ENCODE measurements around the gene PUS7.
"Not testable (repeated sequence)": the region's sequence is repeated elsewhere in the genome, so short reads cannot be mapped to it uniquely, and the experiment has no call there.

PUS7 gene

DNA sequence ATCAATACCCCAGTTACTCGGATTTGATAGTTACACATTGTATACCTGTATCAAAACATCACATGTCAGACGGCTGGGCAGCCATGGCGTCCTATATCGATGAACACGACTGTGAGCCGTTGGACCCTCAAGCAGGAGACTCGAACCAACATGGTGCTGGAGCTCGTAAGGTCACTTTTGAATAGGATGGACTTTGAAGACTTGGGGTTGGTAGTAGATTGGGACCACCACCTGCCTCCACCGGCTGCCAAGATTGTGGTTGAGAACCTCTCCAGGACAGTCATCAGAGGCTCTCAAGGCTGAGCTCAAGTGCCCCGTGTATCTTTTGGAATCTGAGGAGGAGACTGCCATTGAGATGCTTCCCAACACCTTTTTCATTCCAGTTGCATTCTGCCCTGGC lies 8.1 kb upstream of the PUS7 start:
- no peak overlapping the region for H3K27ac ChIP-seq (ENCODE audit: low read depth, low read length)
- H3K36me3 ChIP-seq (ENCODE audit: insufficient read depth, low read length) = no peaks in the 10 kb centered on the region
- peaks cover 22% of the 10 kb centered on the region for H3K79me2 ChIP-seq (ENCODE audit: control insufficient read depth, insufficient read depth, low read length, unreplicated experiment)
- H2AFZ ChIP-seq (ENCODE audit: low read length, unreplicated experiment) = no peak overlapping the region
- H3K4me1 ChIP-seq (ENCODE audit: control insufficient read depth, insufficient read depth, low read length, unreplicated experiment) = peaks cover 13% of the 10 kb centered on the region
- H3K27me3 ChIP-seq (ENCODE audit: insufficient read depth, low read length) = no peaks in the 10 kb centered on the region
- no peak overlapping the region for H3K4me3 ChIP-seq (ENCODE audit: low read depth, low read length)

DNA sequence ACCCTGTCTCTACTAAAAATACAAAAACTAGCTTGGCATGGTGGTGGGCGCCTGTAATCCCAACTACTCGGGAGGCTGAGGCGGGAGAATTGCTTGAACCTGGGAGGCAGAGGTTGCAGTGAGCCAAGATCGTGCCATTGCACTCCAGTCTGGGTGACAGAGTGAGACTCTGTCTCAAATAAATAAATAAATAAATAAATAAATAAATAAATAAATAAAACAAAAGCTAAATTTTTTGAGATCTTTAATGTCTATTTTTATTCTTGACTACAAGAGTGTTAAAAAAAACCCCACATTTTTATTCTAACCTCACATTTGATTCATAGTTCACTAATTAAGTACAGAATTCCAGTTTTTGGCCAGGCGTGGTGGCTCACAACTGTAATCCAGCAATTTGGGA lies 5.7 kb upstream of the PUS7 start:
- not testable (repeated sequence) for H3K27ac ChIP-seq (ENCODE audit: low read depth, low read length); H3K4me1 ChIP-seq (ENCODE audit: control insufficient read depth, insufficient read depth, low read length, unreplicated experiment); H3K36me3 ChIP-seq (ENCODE audit: insufficient read depth, low read length); H3K4me3 ChIP-seq (ENCODE audit: low read depth, low read length); H2AFZ ChIP-seq (ENCODE audit: low read length, unreplicated experiment); H3K27me3 ChIP-seq (ENCODE audit: insufficient read depth, low read length); H3K79me2 ChIP-seq (ENCODE audit: control insufficient read depth, insufficient read depth, low read length, unreplicated experiment)

DNA sequence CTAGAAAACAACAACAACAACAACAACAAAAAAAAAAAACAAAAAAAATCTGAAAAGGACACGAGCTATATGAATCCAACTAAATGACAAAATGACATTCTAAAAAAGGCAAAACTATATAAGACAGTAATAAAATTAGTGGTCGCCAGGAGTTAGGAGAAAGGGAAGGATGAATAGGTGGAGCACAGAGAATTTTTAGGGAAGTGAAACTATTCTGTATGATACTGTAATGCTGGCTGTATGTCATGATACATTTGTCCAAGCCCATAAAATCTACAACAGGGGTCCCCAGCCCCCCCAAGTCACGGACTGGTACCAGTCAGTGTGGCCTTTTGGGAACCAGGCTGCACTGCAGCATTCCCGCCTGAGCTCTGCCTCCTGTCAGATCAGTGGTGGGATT lies 2.8 kb upstream of the PUS7 start:
- peaks cover 14% of the 10 kb centered on the region for H3K79me2 ChIP-seq (ENCODE audit: control insufficient read depth, insufficient read depth, low read length, unreplicated experiment)
- H3K27me3 ChIP-seq (ENCODE audit: insufficient read depth, low read length) = no peaks in the 10 kb centered on the region

DNA sequence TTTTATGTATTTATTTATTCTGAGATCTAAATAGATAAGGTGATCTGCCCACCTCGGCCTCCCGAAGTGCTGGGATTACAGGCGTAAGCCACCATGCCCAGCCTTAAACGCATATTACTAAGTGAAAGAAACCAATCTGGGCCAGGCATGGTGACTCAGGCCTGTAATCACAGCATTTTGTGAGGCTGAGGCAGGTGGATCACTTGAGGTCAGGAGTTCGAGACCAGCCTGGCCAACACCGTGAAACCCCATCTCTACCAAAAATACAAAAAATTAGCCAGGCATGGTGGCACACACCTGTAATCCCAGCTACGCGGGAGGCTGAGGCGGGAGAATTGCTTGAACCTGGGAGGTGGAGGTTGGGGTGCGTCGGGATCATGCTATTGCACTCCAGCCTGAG lies 2.4 kb upstream of the PUS7 start:
- not testable (repeated sequence) for H3K36me3 ChIP-seq (ENCODE audit: insufficient read depth, low read length); H3K4me3 ChIP-seq (ENCODE audit: low read depth, low read length); H2AFZ ChIP-seq (ENCODE audit: low read length, unreplicated experiment); H3K4me1 ChIP-seq (ENCODE audit: control insufficient read depth, insufficient read depth, low read length, unreplicated experiment); H3K27me3 ChIP-seq (ENCODE audit: insufficient read depth, low read length); H3K27ac ChIP-seq (ENCODE audit: low read depth, low read length)
- H3K79me2 ChIP-seq (ENCODE audit: control insufficient read depth, insufficient read depth, low read length, unreplicated experiment) = peaks cover 18% of the 10 kb centered on the region

More for the DNA sequence above, 2.8 kb upstream of the PUS7 start:
- no peaks in the 10 kb centered on the region for H3K36me3 ChIP-seq (ENCODE audit: insufficient read depth, low read length)
- no peak overlapping the region for H3K4me3 ChIP-seq (ENCODE audit: low read depth, low read length)
- H3K27ac ChIP-seq (ENCODE audit: low read depth, low read length) = no peak overlapping the region
- H2AFZ ChIP-seq (ENCODE audit: low read length, unreplicated experiment) = no peak overlapping the region
- H3K4me1 ChIP-seq (ENCODE audit: control insufficient read depth, insufficient read depth, low read length, unreplicated experiment) = no peaks in the 10 kb centered on the region

DNA sequence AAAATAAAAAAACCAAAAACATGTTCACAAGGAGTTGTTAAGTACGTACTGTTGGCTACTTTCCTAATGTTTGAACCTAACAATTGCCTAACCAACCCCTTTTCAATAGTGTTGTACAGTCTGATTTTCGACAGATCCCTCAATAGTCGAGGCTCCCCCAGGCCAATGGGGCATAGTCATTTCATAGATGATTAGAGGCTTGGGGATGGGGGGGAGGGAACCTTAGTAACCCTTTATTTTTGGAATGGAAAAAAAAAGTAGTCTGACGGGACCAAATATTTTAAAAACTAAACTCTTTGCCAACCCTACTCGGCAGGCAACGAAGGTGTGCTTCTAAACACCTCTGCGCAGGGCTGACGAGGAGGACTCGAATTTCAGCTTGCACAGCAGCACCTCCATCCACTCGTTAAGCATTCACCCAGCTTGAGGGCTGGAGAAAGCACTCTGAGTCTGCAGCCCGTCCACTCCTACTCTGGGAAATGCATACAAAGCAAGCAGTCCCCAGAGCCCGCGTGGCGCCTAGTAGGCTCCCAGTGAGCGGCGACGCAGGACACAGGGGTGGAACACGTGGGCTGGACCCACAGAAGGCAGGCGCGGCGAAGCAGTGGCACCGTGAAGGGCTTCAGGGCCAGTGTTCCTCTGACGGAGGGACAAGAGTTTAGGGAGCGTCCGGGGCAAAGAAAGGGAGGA lies 899 bp downstream of the PUS7 start:
- no peaks in the 10 kb centered on the region for H3K27me3 ChIP-seq (ENCODE audit: insufficient read depth, low read length)
- peaks cover 44% of the 10 kb centered on the region for H3K79me2 ChIP-seq (ENCODE audit: control insufficient read depth, insufficient read depth, low read length, unreplicated experiment)
- peak overlapping the region; percentile 82 for H3K27ac ChIP-seq (ENCODE audit: low read depth, low read length)
- peaks cover 9% of the 10 kb centered on the region; the same call in 1 of the 2 replicates for H3K36me3 ChIP-seq (ENCODE audit: insufficient read depth, low read length)
- H3K4me3 ChIP-seq (ENCODE audit: low read depth, low read length) = peak overlapping the region; percentile 91
- H2AFZ ChIP-seq (ENCODE audit: low read length, unreplicated experiment) = peak overlapping the region; percentile 78
- no peaks in the 10 kb centered on the region for H3K4me1 ChIP-seq (ENCODE audit: control insufficient read depth, insufficient read depth, low read length, unreplicated experiment)

DNA sequence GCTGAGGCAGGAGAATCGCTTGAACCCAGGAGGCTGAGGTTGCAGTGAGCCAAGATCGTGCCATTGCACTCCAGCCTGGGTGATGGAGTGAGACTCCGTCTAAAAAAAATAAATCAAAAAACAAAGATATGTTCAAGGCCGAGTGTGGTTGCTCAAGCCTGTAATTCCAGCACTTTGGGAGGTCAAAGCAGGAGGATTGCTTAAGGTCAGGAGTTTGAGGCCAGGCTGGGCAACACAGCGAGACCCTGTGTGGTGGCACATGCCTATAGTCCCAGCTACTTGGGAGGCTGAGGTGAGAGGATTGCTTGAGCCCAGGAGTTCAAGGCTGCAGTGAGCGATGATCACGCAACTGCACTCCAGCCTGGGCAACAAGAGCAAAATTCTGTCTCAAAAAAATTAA lies 1.5 kb downstream of the PUS7 start:
- not testable (repeated sequence) for H3K4me1 ChIP-seq (ENCODE audit: control insufficient read depth, insufficient read depth, low read length, unreplicated experiment); H3K27ac ChIP-seq (ENCODE audit: low read depth, low read length); H3K27me3 ChIP-seq (ENCODE audit: insufficient read depth, low read length); H3K36me3 ChIP-seq (ENCODE audit: insufficient read depth, low read length); H2AFZ ChIP-seq (ENCODE audit: low read length, unreplicated experiment)
- H3K79me2 ChIP-seq (ENCODE audit: control insufficient read depth, insufficient read depth, low read length, unreplicated experiment) = peaks cover 45% of the 10 kb centered on the region
- H3K4me3 ChIP-seq (ENCODE audit: low read depth, low read length) = peak overlapping the region; percentile 91

DNA sequence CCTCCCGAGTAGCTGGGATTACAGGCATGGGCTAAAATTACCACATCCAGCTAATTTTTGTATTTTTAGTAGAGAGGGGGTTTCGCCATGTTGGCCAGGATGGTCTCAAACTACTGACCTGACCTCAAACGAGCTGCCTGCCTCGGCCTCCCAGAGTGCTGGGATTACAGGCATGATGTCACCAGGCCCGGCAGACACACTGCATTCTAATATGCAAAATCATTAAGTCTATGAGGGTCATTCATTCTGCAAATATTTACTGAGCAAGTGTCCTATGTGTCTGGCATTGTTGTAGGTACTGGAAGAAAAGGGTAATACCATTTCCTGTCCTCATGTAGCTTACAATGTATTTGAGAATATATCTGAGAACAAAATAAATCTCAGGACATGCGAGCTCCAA lies 2.7 kb downstream of the PUS7 start:
- Histone ChIP-seq H3K4me1 (ENCODE audit: control insufficient read depth, insufficient read depth, low read length, unreplicated experiment) (no peaks in the 10 kb centered on the region), H3K27me3 (ENCODE audit: insufficient read depth, low read length) (no peaks in the 10 kb centered on the region), H3K4me3 (ENCODE audit: low read depth, low read length) (no peak overlapping the region), H3K79me2 (ENCODE audit: control insufficient read depth, insufficient read depth, low read length, unreplicated experiment) (peaks cover 45% of the 10 kb centered on the region), H3K36me3 (ENCODE audit: insufficient read depth, low read length) (peaks cover 9% of the 10 kb centered on the region; the same call in 1 of the 2 replicates), H2AFZ (ENCODE audit: low read length, unreplicated experiment) (no peak overlapping the region), H3K27ac (ENCODE audit: low read depth, low read length) (no peak overlapping the region)

DNA sequence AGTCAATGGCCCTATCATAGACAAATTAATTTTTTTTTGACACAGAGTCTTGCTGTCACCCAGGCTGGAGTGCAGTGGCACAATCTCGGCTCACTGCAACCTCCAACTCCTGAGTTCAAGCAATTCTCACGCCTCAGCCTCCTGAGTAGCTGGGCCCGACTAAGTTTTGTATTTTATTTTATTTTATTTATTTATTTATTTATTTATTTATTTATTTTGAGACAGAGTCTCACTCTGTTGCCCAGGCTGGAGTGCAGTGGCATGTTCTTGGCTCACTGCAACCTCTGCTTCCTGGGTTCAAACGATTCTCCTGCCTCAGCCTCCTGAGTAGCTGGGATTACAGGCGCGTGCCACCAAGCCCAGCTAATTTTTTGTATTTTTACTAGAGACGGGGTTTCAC lies 6.5 kb downstream of the PUS7 start:
- H3K4me3 ChIP-seq (ENCODE audit: low read depth, low read length); H3K27ac ChIP-seq (ENCODE audit: low read depth, low read length); H3K36me3 ChIP-seq (ENCODE audit: insufficient read depth, low read length); H3K27me3 ChIP-seq (ENCODE audit: insufficient read depth, low read length); H2AFZ ChIP-seq (ENCODE audit: low read length, unreplicated experiment): not testable (repeated sequence)
- peaks cover 12% of the 10 kb centered on the region for H3K4me1 ChIP-seq (ENCODE audit: control insufficient read depth, insufficient read depth, low read length, unreplicated experiment)
- H3K79me2 ChIP-seq (ENCODE audit: control insufficient read depth, insufficient read depth, low read length, unreplicated experiment) = peaks cover 58% of the 10 kb centered on the region

DNA sequence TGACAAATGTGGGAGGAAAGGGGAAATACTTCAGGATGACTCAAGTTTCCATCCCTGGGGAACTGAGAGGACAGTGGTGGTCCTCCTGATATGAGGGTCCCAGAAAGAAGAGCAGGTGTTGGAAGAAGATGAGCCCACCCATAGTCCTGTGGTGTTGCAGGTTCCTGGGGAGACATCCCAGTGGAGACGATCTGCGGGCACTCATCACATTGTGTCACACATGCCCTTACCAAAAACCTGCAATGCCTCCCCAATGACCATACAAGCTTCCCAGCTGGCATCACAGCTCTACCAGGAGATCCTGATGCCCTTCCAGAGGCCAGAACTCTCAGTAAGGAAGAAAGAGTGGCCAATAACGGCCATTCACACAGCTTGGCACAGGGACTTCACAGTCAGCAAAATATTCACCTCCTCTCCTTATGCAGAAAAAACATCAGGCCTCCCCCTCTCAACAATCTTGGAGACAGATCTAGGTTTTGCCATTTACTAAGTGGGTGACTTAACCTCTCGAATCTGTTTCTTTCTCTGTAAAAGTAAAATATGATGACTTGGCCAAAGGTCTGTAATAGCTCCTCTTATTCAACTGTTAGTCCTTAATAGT lies 9.0 kb downstream of the PUS7 start:
- Histone ChIP-seq H3K36me3 (ENCODE audit: insufficient read depth, low read length) (peaks cover 8% of the 10 kb centered on the region; the same call in 1 of the 2 replicates), H2AFZ (ENCODE audit: low read length, unreplicated experiment) (no peak overlapping the region), H3K4me3 (ENCODE audit: low read depth, low read length) (no peak overlapping the region), H3K27ac (ENCODE audit: low read depth, low read length) (peak overlapping the region; percentile 8; the same call in 1 of the 2 replicates), H3K4me1 (ENCODE audit: control insufficient read depth, insufficient read depth, low read length, unreplicated experiment) (peaks cover 12% of the 10 kb centered on the region), H3K27me3 (ENCODE audit: insufficient read depth, low read length) (no peaks in the 10 kb centered on the region), H3K79me2 (ENCODE audit: control insufficient read depth, insufficient read depth, low read length, unreplicated experiment) (peaks cover 58% of the 10 kb centered on the region)

DNA sequence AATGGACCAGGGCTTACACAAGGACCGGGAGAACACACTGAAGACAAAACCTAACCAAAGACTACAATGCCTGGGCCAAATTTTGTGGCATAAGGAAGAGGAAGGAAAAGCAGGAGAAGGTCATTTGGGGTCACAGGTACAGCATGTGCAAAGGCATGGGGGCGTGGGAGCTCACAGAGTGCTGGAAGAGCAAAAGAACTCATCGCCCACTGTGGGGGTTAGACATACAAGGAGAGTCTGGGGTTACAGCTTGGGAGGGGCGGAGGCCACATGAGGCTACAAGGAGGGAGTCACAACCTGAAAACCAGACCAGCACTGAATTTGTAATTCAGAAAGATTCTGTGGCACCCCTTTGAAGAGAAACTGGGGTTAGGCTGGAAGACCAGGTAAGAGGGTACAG lies 9.7 kb downstream of the PUS7 start:
- Histone ChIP-seq H3K27me3 (ENCODE audit: insufficient read depth, low read length) (no peaks in the 10 kb centered on the region), H3K79me2 (ENCODE audit: control insufficient read depth, insufficient read depth, low read length, unreplicated experiment) (peaks cover 53% of the 10 kb centered on the region), H2AFZ (ENCODE audit: low read length, unreplicated experiment) (peak overlapping the region; percentile 23), H3K4me3 (ENCODE audit: low read depth, low read length) (no peak overlapping the region), H3K4me1 (ENCODE audit: control insufficient read depth, insufficient read depth, low read length, unreplicated experiment) (peaks cover 12% of the 10 kb centered on the region), H3K36me3 (ENCODE audit: insufficient read depth, low read length) (peaks cover 9% of the 10 kb centered on the region; the same call in 1 of the 2 replicates), H3K27ac (ENCODE audit: low read depth, low read length) (no peak overlapping the region)

DNA sequence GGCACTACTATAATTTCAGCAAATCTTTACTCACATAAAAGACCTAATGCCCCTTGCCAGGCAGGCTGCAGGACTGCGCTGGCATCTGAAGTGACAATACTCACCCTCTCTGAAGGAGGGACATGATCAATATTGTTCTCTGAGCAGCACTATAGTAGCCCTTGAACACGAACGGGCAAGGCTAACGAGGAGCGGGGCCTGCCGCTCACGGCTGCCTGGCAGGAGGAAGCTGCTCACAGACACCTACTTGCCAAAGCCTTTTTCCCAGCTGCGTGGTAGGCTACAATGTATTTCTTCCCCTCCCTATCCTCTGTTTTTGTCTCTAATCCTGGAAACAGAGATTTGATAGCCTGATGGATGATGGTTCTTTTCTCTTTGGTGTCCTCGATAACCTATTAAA lies 19.9 kb downstream of the PUS7 start:
- Histone ChIP-seq H3K36me3 (ENCODE audit: insufficient read depth, low read length) (peaks cover 20% of the 10 kb centered on the region), H3K27me3 (ENCODE audit: insufficient read depth, low read length) (no peaks in the 10 kb centered on the region), H3K27ac (ENCODE audit: low read depth, low read length) (no peak overlapping the region), H3K4me3 (ENCODE audit: low read depth, low read length) (no peak overlapping the region), H2AFZ (ENCODE audit: low read length, unreplicated experiment) (no peak overlapping the region), H3K4me1 (ENCODE audit: control insufficient read depth, insufficient read depth, low read length, unreplicated experiment) (peaks cover 7% of the 10 kb centered on the region), H3K79me2 (ENCODE audit: control insufficient read depth, insufficient read depth, low read length, unreplicated experiment) (no peaks in the 10 kb centered on the region)

Measured in ACC112 (cell line).